COLO829 (cell line): ENCODE measurements around the gene DST.

Source experiments
- DNase-seq: peaks from one replicate; pipeline ENCODE4 v3.0.0; 2012; ENCODE audit warnings: low spot score

The DST gene

DNA sequence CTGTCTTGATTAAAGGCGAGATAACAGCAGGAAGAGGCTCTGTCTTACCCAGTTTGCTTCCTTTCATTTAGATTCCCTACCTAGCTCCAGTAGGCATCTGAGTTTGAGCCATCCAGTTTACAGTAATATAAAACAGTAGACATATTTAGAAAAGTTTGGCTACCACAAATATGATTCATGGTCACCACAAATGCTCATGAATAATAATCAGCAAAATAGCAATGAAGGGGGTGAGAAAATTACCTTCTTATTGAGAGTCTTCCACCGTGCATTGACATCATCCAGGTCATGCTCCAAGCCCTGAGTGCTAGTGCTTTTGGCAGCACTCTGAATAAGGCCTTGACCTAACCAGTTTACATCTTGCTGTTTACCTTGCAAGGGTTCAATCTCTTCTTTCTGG, 106.2 kb downstream of the DST start:
- DNase-seq = no peak

GRCh38 chr6:56535626-56536025, 107.1 kb downstream of the DST start:
- DNase-seq = no peak

- DNase-seq = no peak
These were observed 107.8 kb downstream of the DST start for GRCh38 chr6:56534680-56535419.

- no peak for DNase-seq
These were observed 109.7 kb downstream of the DST start for GRCh38 chr6:56532766-56533551.

DNA sequence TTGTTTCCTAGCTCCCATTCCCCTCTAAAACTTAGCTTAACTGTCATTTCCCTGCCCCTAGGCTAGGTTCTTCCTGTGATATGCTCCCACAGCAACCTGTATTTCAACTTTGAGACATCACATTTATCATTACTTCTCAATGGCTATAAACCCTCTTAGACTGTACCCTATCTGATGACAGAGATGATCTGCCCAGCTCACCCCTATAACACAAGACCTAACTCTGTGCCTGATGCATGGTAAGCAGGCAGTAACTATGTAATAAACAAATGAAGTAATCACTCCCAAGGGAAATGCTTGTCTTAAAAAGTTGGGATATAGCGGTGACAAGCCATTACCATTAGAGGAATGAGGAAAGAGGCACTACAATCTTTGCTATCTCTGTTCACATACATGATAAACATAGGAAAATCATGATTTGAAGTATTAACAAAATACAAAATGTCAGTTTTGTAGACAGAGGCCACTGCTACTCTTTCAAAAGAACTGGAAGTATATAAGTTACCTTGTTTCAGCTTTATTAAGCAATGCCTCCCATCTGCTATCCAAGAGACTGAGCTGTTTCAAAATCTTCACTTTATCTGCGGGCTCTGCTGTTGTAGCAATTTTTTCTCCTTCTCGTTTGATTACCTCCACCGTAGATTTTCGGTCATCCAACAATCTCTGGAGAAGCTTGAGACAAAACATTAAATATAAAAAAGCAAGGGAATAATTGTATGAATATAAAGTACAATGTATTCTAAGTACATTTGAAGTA, 110.7 kb downstream of the DST start:
- no peak for DNase-seq

DNA sequence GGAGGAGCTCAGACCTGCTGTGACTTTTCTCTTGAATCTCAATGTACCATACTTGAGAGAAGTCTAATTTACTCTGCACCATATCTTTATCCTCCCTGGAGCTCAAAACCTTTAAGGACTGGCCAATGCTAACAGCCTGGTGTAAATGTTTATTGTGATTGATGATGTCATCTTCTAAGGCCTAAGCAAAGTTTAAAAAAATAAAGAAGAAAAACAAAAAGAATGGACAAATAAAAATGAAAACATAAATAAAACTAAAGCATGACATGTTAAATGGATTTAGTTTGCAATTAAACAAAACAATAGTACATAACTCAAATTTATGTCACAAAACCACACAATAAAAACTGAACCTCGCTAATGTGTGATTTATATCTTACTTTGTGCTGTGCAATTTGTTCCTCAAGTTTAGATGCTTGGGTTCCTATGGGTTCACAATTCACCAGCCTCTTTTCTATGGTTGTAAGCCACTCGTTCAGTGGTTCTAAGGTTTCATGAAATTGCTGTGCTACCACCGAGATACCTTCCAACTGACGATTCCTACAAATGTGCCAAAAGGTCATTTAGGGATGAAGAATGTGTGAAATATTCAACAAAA, 113.0 kb downstream of the DST start:
- no peak for DNase-seq

DNA sequence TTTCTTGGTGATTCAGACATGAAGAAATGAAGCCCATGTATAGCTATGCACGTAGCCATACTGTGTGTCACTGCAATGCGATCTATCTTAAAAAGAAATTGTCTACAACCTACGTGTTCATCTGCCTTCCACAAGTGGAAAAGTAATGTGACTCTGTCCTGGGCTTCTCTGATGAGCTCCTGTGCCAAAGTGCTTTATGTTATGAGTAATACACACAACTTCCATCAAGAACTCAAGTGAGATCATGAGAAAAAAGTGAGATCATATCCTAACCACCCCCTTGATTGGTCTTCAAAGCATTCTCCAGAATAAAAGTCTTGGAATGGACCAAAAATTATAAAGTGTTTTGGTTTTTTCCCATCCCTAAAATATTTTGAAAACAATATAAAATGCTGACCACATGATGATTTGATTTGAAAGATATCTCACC, 114.3 kb downstream of the DST start:
- DNase-seq = no peak

- DNase-seq = no peak
These were observed 114.8 kb downstream of the DST start for GRCh38 chr6:56527934-56528333.

GRCh38 chr6:56526860-56527544, 115.7 kb downstream of the DST start:
- no peak for DNase-seq

DNA sequence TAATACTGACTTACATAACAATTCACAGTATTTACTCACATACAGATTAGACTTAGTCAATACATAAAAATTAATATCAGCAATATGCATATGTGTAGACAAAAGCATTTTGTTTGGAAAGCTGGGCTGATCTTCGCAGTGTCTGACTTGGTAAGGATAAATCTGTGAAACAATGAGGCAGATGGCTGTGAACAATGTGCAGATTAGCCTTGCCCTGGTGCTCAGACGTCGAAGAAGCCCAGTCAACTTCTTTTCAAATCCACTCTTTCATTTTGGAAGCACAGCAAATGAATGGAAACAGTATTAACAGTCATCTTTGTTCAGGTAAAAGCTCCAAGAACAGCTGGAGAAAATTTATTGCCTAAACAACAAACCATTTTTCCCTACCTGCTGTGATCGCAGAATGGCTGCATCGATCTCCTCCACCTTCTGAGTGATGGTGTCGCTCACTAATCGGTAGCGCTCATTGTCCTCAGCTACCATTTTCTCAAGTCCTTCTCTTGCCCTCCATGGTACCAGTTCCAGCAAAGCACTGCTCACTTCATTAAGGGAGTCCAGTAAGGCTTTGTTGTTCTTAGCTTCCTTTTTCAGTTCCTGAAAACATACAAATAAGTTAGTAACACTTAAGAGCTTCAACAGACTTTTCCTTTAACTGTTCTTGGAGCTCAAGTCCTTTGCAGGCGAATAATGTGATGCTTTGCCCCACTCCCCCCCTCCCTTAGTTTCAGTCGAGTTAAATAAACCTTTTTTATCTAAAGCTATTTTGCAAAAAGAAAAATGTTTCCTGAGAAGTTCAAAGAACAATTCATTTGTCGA, 116.5 kb downstream of the DST start:
- no peak for DNase-seq

DNA sequence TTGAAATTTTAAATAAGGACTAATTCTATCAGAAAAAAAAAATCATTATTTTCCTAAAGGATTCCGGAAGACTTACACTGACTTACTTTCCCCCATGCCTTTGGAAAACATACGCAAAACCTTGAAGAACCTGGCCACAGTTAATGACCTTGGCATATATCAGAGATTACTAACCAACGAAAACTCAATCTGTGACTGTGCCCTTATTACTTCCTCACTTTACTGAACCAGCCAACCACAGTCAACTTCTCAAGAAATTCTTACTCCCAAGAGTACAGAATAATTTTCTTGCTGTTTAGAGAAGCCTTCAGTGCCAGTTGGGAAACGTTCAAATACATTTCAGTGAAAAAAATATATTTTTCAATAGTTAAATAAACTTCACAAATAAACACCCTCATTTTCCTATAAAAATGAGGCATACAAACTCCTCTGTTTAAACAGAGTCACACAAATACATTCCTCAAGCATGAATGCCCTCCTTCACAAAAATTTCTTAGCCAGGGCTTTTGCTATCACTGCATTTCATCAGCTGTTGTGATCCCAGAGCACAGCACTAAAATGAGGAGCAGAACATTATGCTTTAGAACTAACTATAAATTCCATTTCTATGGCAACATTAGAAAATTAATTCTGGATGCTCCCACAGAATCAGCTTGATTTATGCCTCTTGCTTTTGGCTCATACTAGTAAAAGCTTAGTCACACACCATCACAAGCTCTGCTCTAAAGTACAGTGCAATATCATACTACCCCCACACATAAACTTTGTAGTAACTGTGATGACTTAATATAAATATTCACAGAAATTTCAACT, 117.6 kb downstream of the DST start:
- DNase-seq = peak; percentile 42

DNA sequence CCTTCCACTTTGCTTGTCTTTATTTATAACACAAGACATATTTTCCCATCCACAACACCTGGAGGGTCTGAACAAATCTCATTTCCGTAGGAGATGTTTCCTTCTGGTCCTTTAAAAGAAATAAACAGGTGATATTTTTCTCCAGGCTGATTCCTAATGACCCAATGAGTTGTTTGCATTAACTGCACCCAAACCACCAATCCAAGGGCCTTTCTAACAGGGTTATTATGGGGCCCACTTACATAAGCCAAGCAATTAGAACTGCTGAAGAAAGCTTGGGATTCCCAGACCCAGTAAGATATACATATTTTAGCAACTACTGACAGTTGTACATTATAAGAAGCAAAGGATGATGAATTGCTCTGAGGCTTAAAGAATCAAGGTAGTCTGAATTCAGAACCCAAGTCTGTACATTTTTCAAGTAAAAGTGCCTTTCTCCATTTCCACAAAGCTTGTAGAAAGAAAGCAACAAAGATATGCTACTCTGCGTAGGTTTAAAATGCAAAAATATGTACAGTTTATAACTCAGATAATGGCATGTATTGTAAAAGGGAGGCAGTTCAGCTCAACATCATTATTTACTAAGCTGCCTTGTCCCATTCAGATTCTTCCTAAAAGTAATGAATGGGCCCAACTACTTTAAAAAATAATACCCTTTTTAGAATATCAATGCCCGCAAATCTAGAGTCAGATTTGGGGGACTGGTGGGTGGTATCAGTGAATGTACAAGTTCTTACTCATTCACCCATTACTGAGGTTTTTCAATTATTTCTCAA, 120.0 kb downstream of the DST start:
- no peak for DNase-seq

GRCh38 chr6:56521976-56522375, 120.7 kb downstream of the DST start:
- DNase-seq = no peak

DNA sequence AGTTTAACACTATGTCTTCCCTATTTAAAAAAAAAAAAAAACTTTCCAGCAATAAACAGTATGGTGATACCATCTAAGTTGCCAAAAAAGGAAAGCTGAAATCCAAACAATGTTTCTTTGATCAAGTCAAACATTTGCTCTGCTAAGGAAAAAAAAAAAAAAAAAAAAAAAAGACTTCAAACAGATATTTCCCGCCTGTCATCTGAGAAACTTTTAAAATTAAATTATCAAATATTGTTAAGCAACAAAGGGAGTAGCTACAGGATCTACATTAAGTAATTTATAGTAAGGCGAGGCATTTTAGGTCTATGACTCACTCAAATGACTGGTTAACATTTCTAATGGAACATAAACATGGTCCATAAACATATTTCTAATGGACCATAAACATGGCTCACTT, 121.2 kb downstream of the DST start:
- DNase-seq = no peak

GRCh38 chr6:56520218-56520617, 122.5 kb downstream of the DST start:
- DNase-seq = no peak

- DNase-seq = no peak
These were observed 123.5 kb downstream of the DST start for GRCh38 chr6:56518995-56519767.

DNA sequence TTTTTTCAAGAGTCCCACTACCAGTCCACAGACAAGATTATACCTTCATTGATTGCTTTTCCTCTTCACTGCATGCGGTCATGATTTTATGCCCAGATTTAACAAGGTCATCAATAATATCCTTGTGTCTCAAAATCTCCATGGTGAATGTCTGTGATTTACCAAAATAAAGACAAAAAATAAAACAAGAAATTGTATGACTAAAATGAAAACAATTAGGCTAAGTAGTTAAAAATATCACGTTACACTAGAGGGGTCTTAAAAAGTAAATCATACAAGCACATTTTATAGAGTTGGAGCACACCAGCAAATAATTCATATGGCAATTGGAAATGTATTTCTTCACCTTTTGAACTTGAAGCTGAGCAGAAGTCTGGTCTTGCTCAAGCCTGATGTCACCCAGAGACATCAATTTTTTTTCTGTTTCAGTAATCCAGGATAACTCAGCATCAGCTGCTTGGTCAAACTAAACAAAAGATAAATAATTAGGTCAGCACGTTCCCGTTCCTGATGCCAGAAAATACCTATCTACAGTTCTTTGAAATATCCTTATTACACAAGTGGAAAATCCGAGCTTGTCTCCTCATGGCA, 125.4 kb downstream of the DST start:
- no peak for DNase-seq

- DNase-seq = no peak
These were observed 126.7 kb downstream of the DST start for GRCh38 chr6:56516003-56516402.
